ENCODE results near the gene NOX5. TPM values are rescaled to one million over a fixed set of nuclear protein-coding genes. Genes with fewer than 3 reads are reported as not detected.

The NOX5 gene
- total and polyA plus RNA-seq, 2 experiments from 2014 or later: 0.11 TPM; not detected in 1

DNA sequence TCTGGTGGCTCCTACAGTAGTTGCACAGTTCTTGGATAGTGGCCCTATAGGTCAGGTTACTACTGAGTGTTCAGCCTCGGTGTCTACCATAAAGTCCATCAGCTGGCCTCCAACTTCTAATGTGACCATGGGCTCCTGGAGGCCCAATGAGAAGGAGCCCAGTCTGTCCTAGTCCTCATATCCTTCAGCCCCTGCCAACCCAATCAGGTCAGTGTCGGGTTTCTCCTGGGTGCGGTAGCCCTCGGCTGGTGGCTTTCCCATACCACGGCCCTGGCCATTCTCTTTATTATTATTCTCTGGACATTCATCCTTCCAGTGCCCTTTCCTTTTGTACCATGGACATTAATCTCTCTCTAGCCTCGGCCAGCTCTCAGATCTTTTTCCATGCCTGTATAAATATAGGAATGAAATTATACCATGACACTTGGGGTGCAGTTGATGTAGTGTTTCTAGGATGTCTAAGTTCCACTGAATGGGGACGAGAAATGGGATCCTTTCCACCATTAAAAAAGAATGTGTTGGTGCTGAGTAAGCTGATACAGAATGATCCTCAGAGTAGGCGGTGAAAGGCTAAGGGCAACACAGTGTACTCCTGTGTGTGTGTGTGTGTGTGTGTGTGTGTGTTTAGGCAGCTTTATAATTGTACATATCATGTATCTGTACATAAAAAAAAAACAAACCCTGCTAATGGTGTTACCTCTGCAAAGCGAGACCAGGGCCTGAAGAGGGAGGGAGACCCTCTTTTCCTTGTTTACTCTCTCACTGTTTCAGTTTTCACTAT lies 19.3 kb upstream of the NOX5 start:
- TF ChIP-seq EZH2 (IDR thresholded peaks at IDR 0.05; ENCODE audit: insufficient read depth, poor library complexity, severe bottlenecking): no peak
- TF ChIP-seq EZH2phosphoT487 (IDR thresholded peaks at IDR 0.05; ENCODE audit: insufficient read depth, low read depth): no peak
- Histone ChIP-seq H2AFZ (no peak overlapping the region), H3K4me1 (ENCODE audit: insufficient read depth) (peaks cover 22% of the 10 kb centered on the region), H3K79me2 (ENCODE audit: insufficient read depth) (no peaks in the 10 kb centered on the region), H3K4me2 (ENCODE audit: unreplicated experiment) (no peak overlapping the region), H4K20me1 (ENCODE audit: insufficient read depth) (no peaks in the 10 kb centered on the region), H3K4me3 (no peak overlapping the region), H3K27ac (no peak overlapping the region), H3K9me2 (ENCODE audit: insufficient read depth) (no peaks in the 10 kb centered on the region), H3K36me3 (ENCODE audit: low read depth) (no peaks in the 10 kb centered on the region), H3K9ac (no peak overlapping the region), H3F3A (ENCODE audit: insufficient read depth) (peaks cover 18% of the 10 kb centered on the region), H3K27me3 (replicated peaks; ENCODE audit: insufficient read depth) (peaks cover under 1% of the 10 kb centered on the region; the same call in 1 of the 2 replicates), H3K9me3 (ENCODE audit: low read depth) (no peaks in the 10 kb centered on the region)
- WGBS, 2 experiments (ENCODE audit: low coverage in 1 of 2, low lambda C conversion rate in 2 of 2, missing lambda C conversion rate in 2 of 2): 89 to 94% methylated on average over 9 of the region's 9 CpGs
- DNase-seq: no peak
- in situ Hi-C loops (cut with MboI): no loop called here

DNA sequence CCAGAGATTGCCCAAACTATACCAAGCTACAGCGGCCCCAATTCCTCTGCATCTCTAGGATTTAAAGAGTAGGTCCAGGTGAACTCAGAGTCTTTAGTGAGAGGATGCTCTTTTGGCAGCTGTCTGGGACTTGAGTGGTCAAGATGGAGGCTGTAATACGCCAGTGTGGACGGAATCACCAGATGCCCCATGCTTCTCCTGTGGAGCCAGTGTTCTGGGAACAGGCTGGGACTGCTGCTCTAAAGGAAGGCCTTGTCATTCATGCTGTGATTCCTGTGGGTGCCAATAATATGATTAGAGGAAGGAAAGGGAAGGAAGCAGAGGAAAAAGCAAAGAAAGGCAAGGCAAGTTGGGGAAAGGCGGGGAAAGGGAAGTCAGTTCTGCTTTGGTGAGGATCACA lies 17.4 kb upstream of the NOX5 start:
- WGBS, 2 experiments (ENCODE audit: low coverage in 1 of 2, low lambda C conversion rate in 2 of 2, missing lambda C conversion rate in 2 of 2): 96 to 98% methylated on average over 4 of the region's 4 CpGs

DNA sequence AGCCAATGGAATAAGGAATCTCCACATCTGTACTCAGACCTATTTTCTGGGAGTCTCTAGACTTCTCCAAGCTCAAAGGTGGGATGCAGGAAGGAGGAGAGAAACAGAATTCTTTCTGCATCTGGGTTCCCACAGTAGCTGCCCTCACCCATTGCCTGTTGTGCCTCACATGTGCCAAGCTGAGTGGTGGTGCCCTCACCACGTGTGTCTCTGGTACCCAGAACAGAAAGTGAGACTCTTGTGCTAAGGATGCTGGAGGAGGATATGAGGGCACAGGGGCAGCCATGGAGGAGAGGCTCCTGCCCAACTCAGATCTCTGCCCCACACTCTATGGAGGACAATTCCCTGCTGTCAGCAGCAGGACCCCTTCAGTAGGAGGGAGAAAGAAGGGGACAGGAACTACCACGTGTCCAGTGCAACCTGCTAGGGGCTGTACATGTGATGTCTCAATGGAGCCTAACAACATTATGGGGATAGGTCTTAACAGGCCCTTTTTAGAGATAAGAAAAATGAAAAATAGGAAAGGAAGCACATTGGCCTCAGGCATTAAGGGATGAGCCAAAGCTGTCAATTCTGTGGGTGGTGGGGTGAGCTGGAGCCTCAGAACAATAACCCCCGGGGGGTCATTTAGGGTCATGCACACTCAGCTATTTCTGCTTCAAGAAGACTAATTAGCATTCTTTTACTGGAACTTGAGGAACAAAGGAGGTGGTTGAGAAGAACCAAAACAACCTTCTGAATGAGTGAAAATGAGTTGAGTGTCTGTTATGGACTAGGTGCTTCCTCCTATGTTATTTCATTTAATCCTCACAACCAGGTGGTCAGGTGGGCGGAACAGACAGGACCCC lies 16.3 kb upstream of the NOX5 start:
- no peaks in the 10 kb centered on the region for H4K20me1 ChIP-seq (ENCODE audit: insufficient read depth)
- H3K9me2 ChIP-seq (ENCODE audit: insufficient read depth): no peaks in the 10 kb centered on the region
- WGBS, 2 experiments (ENCODE audit: low coverage in 1 of 2, low lambda C conversion rate in 2 of 2, missing lambda C conversion rate in 2 of 2): 71 to 82% methylated on average over 4 of the region's 4 CpGs
- H3K27me3 ChIP-seq (replicated peaks; ENCODE audit: insufficient read depth): peaks cover 7% of the 10 kb centered on the region; the same call in 1 of the 2 replicates
- H3K4me3 ChIP-seq: no peak overlapping the region
- TF ChIP-seq EZH2 (IDR thresholded peaks at IDR 0.05; ENCODE audit: insufficient read depth, poor library complexity, severe bottlenecking): no peak
- no peak for TF ChIP-seq EZH2phosphoT487 (IDR thresholded peaks at IDR 0.05; ENCODE audit: insufficient read depth, low read depth)
- H3K27ac ChIP-seq: no peak overlapping the region
- no peak overlapping the region for H3K9ac ChIP-seq
- DNase-seq: no peak
- in situ Hi-C loops (cut with MboI): no loop called here
- peaks cover 17% of the 10 kb centered on the region for H3F3A ChIP-seq (ENCODE audit: insufficient read depth)
- no peak overlapping the region for H3K4me2 ChIP-seq (ENCODE audit: unreplicated experiment)
- no peaks in the 10 kb centered on the region for H3K79me2 ChIP-seq (ENCODE audit: insufficient read depth)
- no peak overlapping the region for H2AFZ ChIP-seq
- no peaks in the 10 kb centered on the region for H3K9me3 ChIP-seq (ENCODE audit: low read depth)
- H3K36me3 ChIP-seq (ENCODE audit: low read depth): no peaks in the 10 kb centered on the region
- H3K4me1 ChIP-seq (ENCODE audit: insufficient read depth): peaks cover 22% of the 10 kb centered on the region

More for the DNA sequence above, 17.4 kb upstream of the NOX5 start:
- Histone ChIP-seq H4K20me1 (ENCODE audit: insufficient read depth) (no peaks in the 10 kb centered on the region), H3K9ac (no peak overlapping the region), H3K4me3 (no peak overlapping the region), H3K9me3 (ENCODE audit: low read depth) (no peaks in the 10 kb centered on the region), H3F3A (ENCODE audit: insufficient read depth) (peaks cover 18% of the 10 kb centered on the region), H3K9me2 (ENCODE audit: insufficient read depth) (no peaks in the 10 kb centered on the region), H2AFZ (no peak overlapping the region), H3K4me2 (ENCODE audit: unreplicated experiment) (no peak overlapping the region), H3K27ac (no peak overlapping the region), H3K27me3 (replicated peaks; ENCODE audit: insufficient read depth) (peaks cover 7% of the 10 kb centered on the region; the same call in 1 of the 2 replicates), H3K79me2 (ENCODE audit: insufficient read depth) (no peaks in the 10 kb centered on the region), H3K4me1 (ENCODE audit: insufficient read depth) (peaks cover 22% of the 10 kb centered on the region), H3K36me3 (ENCODE audit: low read depth) (no peaks in the 10 kb centered on the region)
- no peak for TF ChIP-seq EZH2 (IDR thresholded peaks at IDR 0.05; ENCODE audit: insufficient read depth, poor library complexity, severe bottlenecking)
- no peak for TF ChIP-seq EZH2phosphoT487 (IDR thresholded peaks at IDR 0.05; ENCODE audit: insufficient read depth, low read depth)
- in situ Hi-C loops (cut with MboI): no loop called here
- no peak for DNase-seq

DNA sequence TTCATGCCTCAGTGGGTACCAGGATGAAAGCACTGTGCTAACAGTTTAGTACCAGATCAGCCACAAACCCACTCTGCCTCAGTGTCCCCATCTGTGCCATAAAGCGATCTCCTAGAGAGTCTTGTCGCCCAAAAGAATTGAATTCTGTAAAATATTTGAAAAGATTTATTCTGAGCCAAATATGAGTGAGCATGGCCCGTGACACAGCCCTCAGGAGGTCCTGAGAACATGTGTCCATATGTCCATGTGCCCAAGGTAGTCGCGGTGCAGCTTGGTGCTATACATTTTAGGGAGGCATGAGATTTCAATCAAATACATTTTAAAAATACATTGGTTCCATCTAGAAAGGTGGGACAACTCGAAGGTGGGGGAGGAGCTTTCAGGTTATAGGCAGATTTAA lies 15.4 kb upstream of the NOX5 start:
- no peak overlapping the region for H3K4me2 ChIP-seq (ENCODE audit: unreplicated experiment)

More for the DNA sequence above, 15.4 kb upstream of the NOX5 start:
- H3K27me3 ChIP-seq (replicated peaks; ENCODE audit: insufficient read depth): peaks cover 7% of the 10 kb centered on the region; the same call in 1 of the 2 replicates
- no peak overlapping the region for H3K4me3 ChIP-seq
- no peak overlapping the region for H3K9ac ChIP-seq
- H3K27ac ChIP-seq: no peak overlapping the region
- DNase-seq: no peak
- H4K20me1 ChIP-seq (ENCODE audit: insufficient read depth): no peaks in the 10 kb centered on the region
- in situ Hi-C loops (cut with MboI): no loop called here
- no peaks in the 10 kb centered on the region for H3K9me3 ChIP-seq (ENCODE audit: low read depth)
- no peak overlapping the region for H2AFZ ChIP-seq
- H3K79me2 ChIP-seq (ENCODE audit: insufficient read depth): no peaks in the 10 kb centered on the region
- peaks cover 14% of the 10 kb centered on the region for H3K4me1 ChIP-seq (ENCODE audit: insufficient read depth)
- TF ChIP-seq EZH2 (IDR thresholded peaks at IDR 0.05; ENCODE audit: insufficient read depth, poor library complexity, severe bottlenecking): no peak
- TF ChIP-seq EZH2phosphoT487 (IDR thresholded peaks at IDR 0.05; ENCODE audit: insufficient read depth, low read depth): no peak
- H3F3A ChIP-seq (ENCODE audit: insufficient read depth): peaks cover 7% of the 10 kb centered on the region; the same call in 1 of the 2 replicates
- no peaks in the 10 kb centered on the region for H3K36me3 ChIP-seq (ENCODE audit: low read depth)
- no peaks in the 10 kb centered on the region for H3K9me2 ChIP-seq (ENCODE audit: insufficient read depth)
- WGBS, 2 experiments (ENCODE audit: low coverage in 1 of 2, low lambda C conversion rate in 2 of 2, missing lambda C conversion rate in 2 of 2): 73 to 74% methylated on average over 6 of the region's 6 CpGs

Data from GM23248 (cell line).